Kidney tubule cell (primary cell): ENCODE data around the gene NOLC1.
"Not testable (repeated sequence)": the region's sequence is repeated elsewhere in the genome, so short reads cannot be mapped to it uniquely, and the experiment has no call there.

Source experiments
- DNase-seq: peaks from one replicate; pipeline ENCODE4 v3.0.0-alpha.2; 2018; ENCODE audit warnings: low spot score

Gene NOLC1

DNA sequence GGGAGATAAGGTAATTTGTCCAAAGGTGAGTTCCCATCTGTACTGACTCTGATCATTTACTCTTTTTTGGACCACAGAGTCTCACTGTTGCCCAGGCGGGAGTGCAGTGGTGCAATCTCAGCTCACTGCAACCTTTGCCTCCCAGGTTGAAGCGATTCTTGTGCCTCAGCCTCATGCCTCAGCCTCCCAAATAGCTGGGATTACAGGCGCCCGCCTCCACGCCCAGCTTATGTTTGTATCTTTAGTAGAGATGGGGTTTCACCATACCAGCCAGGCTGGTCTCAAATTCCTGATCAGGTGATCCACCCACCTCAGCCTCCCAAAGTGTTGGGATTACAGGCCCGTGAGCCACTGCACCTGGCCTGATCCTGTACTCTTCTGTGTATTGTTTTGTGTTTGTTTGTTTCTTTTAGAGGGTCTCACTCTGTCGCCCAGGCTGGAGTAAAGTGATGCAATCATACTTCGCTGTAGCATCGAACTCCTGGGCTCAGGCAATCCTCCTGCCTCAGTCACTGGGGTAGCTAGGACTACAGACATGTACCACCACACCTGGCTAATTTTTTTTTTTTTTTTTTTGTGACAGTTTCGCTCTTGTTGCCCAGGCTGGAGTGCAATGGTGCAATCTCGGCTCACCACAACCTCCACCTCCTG is 2.4 kb downstream of the NOLC1 start:
- DNase-seq: no peak

- DNase-seq: no peak
These were observed 5.0 kb downstream of the NOLC1 start for GRCh38 chr10:102157224-102157623.

DNA sequence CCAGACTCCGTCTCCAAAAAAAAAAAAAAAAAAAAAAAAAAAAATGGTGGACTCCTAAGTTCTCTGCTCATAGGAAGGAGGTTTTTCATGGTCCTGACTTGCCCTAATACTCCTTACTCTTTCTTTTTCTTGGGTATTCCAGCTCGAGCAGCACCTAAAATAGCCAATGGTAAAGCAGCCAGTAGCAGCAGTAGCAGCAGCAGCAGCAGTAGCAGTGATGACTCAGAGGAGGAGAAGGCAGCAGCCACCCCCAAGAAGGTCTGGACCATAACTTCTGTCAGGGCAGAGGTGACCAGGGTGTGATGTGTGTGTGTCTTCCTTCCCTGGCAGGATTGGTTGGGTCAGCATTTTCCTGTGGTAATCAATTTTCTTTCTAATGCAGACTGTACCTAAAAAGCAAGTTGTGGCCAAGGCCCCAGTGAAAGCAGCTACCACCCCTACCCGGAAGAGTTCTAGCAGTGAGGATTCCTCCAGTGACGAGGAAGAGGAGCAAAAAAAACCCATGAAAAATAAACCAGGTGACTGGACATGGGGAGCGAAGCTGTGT is 6.9 kb downstream of the NOLC1 start:
- peak; percentile 40 for DNase-seq

- no peak for DNase-seq
These were observed 7.6 kb downstream of the NOLC1 start for GRCh38 chr10:102159831-102160230.

GRCh38 chr10:102163342-102163989 is 11.3 kb downstream of the NOLC1 start:
- DNase-seq: no peak

GRCh38 chr10:102167861-102168260 is 15.7 kb downstream of the NOLC1 start:
- DNase-seq: no peak

DNA sequence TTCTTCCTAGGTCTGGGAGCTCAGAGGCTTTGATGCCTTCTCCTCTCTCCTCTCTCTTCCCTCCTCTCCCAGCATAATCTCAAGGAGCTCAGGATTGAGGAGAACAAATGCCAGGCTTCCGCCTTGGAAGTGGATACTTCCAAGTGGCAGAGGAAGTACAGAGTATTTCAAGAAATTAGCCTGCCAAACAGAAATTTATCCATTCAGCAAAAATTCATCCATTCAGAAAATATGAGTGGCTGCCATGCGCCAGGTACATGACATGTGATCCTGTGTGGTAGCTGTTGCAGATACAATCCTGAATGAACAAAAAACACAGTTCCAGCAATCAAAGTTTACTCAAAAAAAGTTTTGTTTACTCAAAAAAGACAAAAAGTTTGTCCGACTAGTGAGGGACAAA is 18.4 kb downstream of the NOLC1 start:
- no peak for DNase-seq

DNA sequence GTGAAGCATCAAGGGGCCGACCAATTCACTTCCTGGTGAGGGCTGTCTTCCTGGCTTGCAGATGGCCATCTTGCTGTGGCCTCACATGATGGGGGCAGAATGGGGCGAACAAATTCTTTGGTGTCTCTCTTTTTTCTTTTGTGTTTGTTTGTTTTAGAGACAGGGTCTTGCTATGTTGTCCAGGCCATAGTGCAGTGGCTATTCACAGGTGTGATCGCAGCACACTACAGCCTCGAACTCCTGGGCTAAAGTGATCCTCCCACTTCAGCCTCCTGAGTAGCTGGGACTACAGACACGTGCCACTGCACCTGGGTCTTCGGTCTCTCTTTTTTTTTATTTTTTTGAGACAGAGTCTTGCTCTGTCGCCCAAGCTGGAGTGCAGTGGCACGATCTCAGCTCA is 20.1 kb downstream of the NOLC1 start:
- no peak for DNase-seq

GRCh38 chr10:102175415-102175814 is 23.2 kb downstream of the NOLC1 start:
- DNase-seq: peak; percentile 47

DNA sequence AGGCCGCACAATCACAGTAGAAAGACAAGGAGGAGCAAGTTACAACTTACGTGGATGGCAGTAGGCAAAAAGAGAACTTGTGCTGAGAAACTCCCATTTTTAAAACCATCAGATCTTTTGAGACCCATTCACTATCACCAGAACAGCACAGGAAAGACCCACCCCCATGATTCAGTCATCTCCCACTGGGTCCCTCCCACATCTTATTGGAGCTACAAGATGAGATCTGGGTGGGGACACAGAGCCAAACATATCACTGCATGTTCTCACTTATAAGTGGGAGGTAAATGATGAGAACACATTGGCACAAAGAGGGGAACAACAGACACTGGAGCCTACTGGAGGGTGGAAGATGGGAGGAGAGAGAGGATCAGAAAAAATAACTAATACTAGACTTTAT is 32.4 kb downstream of the NOLC1 start:
- no peak for DNase-seq

GRCh38 chr10:102185272-102185671 is 33.1 kb downstream of the NOLC1 start:
- no peak for DNase-seq

GRCh38 chr10:102185811-102186527 is 33.8 kb downstream of the NOLC1 start:
- DNase-seq: no peak

- no peak for DNase-seq
These were observed 36.2 kb downstream of the NOLC1 start for GRCh38 chr10:102188298-102188940.

DNA sequence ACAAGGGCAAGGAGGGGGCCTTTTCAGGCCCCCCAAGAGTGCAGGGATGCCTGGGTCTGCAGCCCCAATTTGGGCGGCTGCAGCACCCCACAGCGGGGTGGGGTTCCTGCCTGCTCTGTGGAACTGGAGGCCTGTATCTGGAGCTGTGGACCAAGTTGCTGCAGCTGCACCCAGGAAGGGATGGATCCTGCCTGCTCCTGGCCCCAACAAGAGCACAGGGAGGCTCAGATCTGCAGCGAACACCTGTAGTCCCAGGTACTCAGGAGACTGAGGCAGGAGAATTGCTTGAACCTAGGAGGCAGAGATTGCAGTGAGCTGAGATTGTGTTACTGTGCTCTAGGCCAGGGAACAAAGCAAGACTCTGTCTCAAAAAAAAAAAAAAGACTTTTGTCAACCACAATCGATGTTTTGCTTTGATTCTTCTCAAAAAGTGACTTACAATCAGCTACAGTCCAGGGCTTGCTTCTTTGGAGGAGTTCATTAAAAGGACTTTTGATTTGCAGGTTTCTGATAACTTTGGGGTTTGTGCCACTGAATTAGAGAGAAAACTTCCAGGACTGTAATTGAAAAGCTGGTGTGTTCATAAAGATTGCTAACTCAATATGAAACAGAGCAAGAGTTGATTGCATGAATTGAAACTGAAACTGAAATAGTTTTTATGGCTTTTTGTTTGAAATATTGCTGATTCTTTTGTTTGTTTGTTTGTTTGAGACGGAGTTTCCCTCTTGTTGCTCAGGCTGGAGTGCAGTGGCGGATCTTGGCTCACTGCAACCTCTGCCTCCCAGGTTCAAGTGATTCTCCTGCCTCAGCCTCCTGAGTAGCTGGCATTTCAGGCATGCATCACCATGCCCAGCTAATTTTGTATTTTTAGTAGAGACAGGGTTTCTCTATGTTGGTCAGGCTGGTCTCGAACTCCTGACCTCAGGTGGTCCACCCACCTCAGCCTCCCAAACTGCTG is 37.0 kb downstream of the NOLC1 start:
- not testable (repeated sequence) for DNase-seq

GRCh38 chr10:102191956-102192355 is 39.8 kb downstream of the NOLC1 start:
- DNase-seq: no peak

GRCh38 chr10:102195296-102195870 is 43.2 kb downstream of the NOLC1 start:
- no peak for DNase-seq

DNA sequence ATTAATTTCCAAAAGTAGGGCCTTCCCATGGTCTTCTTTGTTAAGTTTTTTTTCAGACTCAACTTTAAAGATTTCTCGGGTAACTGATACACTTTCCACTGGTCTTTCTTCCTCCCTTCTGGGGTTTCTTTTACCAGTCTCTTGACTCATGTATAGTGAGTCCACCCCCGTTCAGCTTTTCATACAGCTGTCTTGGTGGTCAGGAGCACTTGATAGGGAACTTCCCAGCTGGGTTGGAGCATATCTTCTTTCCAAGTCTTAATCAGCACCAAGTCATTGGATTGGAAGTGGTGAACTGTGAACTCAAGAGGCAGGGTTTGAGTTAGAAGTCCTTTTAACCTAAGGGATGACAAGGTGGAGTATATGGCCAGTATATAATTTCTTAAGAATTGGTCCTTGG is 44.7 kb downstream of the NOLC1 start:
- no peak for DNase-seq

DNA sequence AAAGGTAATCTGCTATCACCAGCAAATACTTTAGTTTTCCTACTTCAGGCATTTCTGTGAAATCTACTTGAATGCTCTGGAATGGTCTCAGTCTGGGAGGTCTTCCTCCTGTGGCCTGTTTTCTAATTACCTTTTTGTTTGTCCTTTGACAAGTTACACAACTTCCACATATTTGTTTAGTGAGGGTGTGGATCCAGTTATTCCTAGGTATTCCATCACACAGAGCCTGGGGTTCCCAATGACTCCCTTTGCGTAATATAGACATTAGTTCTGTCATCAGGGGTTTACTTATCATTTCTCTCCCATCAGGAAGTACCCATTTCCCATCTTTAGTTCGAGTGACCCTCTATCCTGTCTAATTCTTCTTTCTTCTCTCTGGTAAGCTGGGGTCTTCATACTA is 45.8 kb downstream of the NOLC1 start:
- DNase-seq: no peak

GRCh38 chr10:102200751-102201640 is 48.8 kb downstream of the NOLC1 start:
- DNase-seq: no peak

- DNase-seq: no peak
These were observed 50.2 kb downstream of the NOLC1 start for GRCh38 chr10:102202386-102202785.
